Measurements from ENCODE around the gene MCF2L2. TPM values are rescaled to one million over a fixed set of nuclear protein-coding genes. Genes with fewer than 3 reads are reported as not detected.
"Not testable (repeated sequence)": the region's sequence is repeated elsewhere in the genome, so short reads cannot be mapped to it uniquely, and the experiment has no call there.

Gene MCF2L2
- polyA plus RNA-seq, 6 donors from 2014 or later = not detected

DNA sequence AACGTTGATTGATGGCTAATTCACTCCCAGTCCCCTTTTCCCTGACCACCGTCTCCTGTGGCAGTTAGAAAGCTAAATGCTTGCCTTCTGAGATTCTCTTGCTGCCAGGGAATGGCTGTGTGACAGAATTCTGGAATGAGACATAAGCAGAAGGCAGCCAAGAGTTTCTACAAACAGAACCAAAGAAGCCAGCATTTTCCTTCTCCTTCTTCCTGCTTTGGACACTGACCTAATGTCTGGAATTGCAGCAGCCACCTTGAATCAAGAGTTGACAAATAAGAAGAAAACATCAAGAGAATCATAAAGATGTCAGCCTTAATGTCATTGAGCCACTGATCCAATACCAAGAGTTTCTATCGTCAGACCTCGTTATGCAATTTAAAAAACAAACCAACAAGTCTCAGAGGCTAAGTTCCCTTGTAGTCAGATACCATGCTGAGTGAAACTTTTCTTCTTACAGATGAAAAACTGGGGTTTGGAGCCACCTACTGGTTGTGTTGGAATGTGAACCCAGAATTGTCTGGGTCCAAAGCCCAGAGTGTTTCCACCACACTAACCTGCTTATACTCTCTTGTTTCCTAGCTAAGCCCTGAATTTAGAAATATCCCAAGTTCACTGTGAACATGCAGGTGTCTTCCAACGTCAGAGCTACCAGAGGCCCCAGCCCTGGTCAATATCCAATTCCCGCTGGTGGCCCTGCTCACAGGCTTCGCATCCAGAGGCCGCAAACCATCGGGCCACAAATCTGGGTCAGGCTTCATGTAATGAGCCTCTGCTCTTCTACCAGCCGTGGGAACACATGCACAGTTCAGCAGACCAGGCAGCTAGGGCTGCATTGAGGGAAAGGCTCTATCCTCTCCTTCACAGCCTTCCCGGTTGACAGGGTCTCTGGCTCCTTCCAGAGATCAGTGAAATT is 42.5 kb downstream of the MCF2L2 start:
- H3K27me3 Mint-ChIP-seq = peaks cover 24 to 43% (median 30%) of the 10 kb centered on the region in 3 donors
- peak; percentile 58 for DNase-seq
- no peaks in the 10 kb centered on the region for H3K36me3 Mint-ChIP-seq
- no peak overlapping the region for H3K4me3 Mint-ChIP-seq
- ATAC-seq (ENCODE audit: low read depth in 2 of 2) = peak; percentile 65 to 75
- peaks cover 12 to 15% (median 14%) of the 10 kb centered on the region in 3 donors for H3K4me1 Mint-ChIP-seq
- H3K27ac Mint-ChIP-seq = no peak overlapping the region
- no peaks in the 10 kb centered on the region for H3K9me3 Mint-ChIP-seq

DNA sequence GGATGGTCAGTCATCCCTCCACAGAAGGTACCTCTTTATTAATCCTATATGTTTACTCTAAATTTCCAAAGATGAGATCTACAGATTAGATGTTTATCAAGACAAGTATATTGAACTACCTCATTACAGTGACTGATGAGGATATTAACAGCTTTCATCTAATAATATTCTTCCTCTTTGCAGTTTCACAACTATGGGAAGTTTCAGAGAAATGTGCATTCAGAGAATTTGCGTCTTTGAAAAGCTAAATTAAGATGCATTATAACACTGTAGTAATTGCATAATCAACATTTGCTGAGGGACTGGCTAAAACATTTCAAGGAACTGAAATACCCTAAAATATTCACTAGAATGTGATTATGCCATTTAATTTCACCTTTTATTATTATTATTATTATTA is 46.7 kb downstream of the MCF2L2 start:
- Mint-ChIP-seq H3K27ac (peak overlapping the region in 1 of 6 donors; percentile 37), H3K4me3 (peak overlapping the region in 1 of 8 donors; percentile 25), H3K9me3 (no peaks in the 10 kb centered on the region), H3K4me1 (peaks cover 18 to 23% (median 22%) of the 10 kb centered on the region in 3 donors), H3K27me3 (peaks cover 37 to 61% (median 49%) of the 10 kb centered on the region in 3 donors), H3K36me3 (no peaks in the 10 kb centered on the region)
- DNase-seq = no peak
- ATAC-seq (ENCODE audit: low read depth in 2 of 2) = peak; percentile 52 to 65

DNA sequence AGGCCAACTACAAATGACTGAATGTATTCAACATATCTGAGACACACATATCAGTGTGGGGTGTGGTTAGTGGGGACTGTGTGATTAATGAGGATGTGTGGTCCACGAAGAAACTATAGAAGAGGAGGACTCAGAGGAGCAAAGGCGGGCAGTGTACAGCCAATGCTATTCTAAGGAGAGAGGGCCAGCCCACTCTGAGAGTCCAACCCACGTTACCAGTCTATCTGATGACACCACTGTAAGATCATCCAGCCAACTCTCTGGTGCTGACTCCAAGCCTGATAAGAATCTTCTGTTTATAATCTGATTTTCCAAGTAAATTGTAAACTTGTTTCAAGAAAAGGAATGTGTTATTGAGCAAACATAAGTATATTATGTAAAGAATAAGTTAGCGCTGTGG is 47.2 kb downstream of the MCF2L2 start:
- H3K4me3 Mint-ChIP-seq = peak overlapping the region in 1 of 8 donors; percentile 78
- H3K9me3 Mint-ChIP-seq = no peaks in the 10 kb centered on the region
- DNase-seq (no peak), ATAC-seq (ENCODE audit: low read depth in 2 of 2) (no peak)
- H3K4me1 Mint-ChIP-seq = peaks cover 18 to 23% (median 22%) of the 10 kb centered on the region in 3 donors
- H3K27me3 Mint-ChIP-seq = peaks cover 42 to 65% (median 53%) of the 10 kb centered on the region in 3 donors
- no peaks in the 10 kb centered on the region for H3K36me3 Mint-ChIP-seq
- H3K27ac Mint-ChIP-seq = no peak overlapping the region

DNA sequence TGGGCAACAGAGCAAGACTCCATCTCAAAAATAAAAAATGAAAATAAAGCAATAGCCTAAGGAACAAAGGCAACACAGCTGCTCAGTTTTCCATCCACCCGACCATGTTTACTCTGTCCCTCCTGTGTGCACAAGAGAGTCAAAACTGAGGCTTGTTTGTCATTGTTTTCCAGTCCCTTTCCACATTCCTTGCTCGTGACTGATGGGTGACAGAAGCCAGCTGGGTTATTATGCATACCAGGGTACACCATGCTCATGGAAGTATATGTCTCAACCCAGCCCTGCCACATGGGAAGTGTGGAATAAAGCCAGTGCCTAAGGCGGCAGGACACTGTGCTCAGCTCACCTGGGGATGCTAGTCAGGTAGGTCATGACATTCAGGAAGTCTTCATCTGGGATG is 49.5 kb downstream of the MCF2L2 start:
- Mint-ChIP-seq H3K27me3 (peaks cover 44 to 61% (median 55%) of the 10 kb centered on the region in 3 donors), H3K4me1 (peaks cover 15 to 26% (median 17%) of the 10 kb centered on the region in 3 donors), H3K36me3 (no peaks in the 10 kb centered on the region), H3K27ac (no peak overlapping the region), H3K4me3 (no peak overlapping the region), H3K9me3 (no peaks in the 10 kb centered on the region)
- ATAC-seq (ENCODE audit: low read depth in 2 of 2) = no peak
- DNase-seq = no peak

DNA sequence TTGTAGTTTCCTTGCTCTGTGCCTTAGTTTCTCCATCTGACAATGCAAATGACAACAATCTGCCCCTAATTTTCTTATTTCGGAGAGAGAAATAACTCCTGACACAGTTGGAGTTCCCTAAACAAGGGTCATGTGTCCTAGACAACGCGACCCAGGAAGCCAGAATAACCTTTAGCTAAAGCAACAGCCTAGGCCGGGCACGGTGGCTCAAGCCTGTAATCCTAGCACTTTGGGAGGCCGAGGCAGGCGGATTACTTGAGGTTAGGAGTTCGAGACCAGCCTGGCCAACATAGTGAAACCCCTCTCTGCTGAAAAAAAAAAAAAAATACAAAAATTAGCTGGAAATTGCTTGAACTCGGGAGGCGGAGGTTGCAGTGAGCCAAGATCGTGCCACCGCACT is 49.9 kb downstream of the MCF2L2 start:
- no peak overlapping the region for H3K27ac Mint-ChIP-seq
- H3K4me3 Mint-ChIP-seq = no peak overlapping the region
- H3K9me3 Mint-ChIP-seq = no peaks in the 10 kb centered on the region
- peaks cover 15 to 26% (median 17%) of the 10 kb centered on the region in 3 donors for H3K4me1 Mint-ChIP-seq
- H3K36me3 Mint-ChIP-seq = no peaks in the 10 kb centered on the region
- no peak for ATAC-seq (ENCODE audit: low read depth in 2 of 2)
- H3K27me3 Mint-ChIP-seq = peaks cover 44 to 61% (median 55%) of the 10 kb centered on the region in 3 donors
- no peak for DNase-seq

DNA sequence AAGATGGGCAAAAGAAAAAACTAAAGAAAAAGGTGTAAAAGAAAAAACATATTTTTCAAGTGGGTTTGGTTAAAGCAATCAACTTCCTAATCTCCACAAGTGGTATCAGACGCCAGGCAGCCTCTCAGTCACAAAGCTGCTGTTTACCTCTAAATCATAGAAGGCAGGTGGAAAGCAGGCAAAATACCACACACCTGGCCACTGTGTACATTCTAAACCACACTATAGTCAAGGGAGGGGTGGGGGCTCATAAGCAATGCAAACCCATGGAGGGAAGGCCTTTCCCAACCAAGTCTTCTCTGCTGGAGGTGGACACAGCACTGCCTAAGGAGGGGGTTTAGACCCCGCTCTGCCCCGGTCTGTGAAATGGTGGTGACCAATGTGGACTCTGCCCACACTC is 50.4 kb downstream of the MCF2L2 start:
- DNase-seq (no peak), ATAC-seq (ENCODE audit: low read depth in 2 of 2) (no peak)
- Mint-ChIP-seq H3K36me3 (no peaks in the 10 kb centered on the region), H3K27me3 (peaks cover 44 to 60% (median 55%) of the 10 kb centered on the region in 3 donors), H3K4me1 (peaks cover 15 to 26% (median 17%) of the 10 kb centered on the region in 3 donors), H3K9me3 (no peaks in the 10 kb centered on the region), H3K27ac (no peak overlapping the region), H3K4me3 (no peak overlapping the region)

DNA sequence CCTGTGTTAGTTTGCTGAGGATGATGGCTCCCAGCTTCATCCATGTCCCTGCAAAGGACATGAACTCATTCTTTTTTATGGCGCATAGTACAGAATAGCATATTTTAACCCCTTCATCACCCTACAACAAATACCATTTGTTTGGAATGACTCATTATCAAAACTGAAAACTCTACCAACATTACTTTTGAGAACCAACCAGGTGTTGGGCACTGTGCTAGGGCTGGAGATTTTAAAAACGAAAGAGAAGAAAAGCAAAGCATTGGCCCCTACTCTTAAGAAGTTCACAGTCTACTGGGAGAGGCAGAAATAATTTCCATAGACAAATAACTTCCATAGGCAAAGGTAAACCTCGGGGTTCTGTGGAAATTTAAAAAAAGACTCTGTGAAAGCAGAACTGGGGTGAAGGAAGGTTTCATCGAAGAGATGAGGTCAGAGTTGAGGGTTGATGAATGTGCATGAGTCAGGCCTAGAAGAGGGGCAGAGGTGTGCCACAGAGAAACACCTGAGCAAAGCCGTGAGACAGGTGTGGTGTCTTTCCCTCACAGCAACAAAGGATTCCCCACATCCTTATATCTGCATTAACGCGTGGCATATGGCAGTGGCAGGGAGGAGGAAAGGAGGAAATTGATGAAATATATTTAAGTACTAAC is 51.0 kb downstream of the MCF2L2 start:
- peak overlapping the region in 1 of 6 donors; percentile 36 for H3K27ac Mint-ChIP-seq
- peaks cover 44 to 56% (median 56%) of the 10 kb centered on the region in 3 donors for H3K27me3 Mint-ChIP-seq
- no peak overlapping the region for H3K4me3 Mint-ChIP-seq
- H3K4me1 Mint-ChIP-seq = peaks cover 15 to 26% (median 17%) of the 10 kb centered on the region in 3 donors
- no peaks in the 10 kb centered on the region for H3K9me3 Mint-ChIP-seq
- no peaks in the 10 kb centered on the region for H3K36me3 Mint-ChIP-seq
- no peak for DNase-seq
- ATAC-seq (ENCODE audit: low read depth in 2 of 2) = no peak

DNA sequence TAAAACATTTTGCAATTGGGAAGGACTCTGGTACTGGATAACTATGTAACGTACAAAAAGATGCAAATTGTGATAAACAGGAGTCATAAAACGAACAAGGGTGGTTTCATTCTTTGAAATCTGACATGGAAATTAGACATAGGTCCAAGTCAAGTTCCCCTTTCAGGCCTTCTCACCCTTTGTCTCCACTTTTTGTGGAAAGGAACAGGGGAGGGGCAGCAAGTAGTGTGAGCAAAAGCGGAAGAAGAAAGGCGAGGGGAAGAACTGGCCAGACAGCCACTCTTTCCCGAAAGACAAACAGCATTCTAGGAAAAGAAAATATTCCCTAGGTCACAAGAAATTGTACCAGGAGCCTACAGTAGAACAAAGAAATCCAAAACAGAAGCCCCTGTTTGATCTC is 52.6 kb downstream of the MCF2L2 start:
- no peak for DNase-seq
- peak in 1 of 2 donors; percentile 33 for ATAC-seq (ENCODE audit: low read depth in 2 of 2)
- Mint-ChIP-seq H3K4me3 (no peak overlapping the region), H3K27ac (no peak overlapping the region), H3K36me3 (no peaks in the 10 kb centered on the region), H3K9me3 (no peaks in the 10 kb centered on the region), H3K27me3 (peaks cover 44 to 65% (median 45%) of the 10 kb centered on the region in 3 donors), H3K4me1 (peaks cover 2 to 10% (median 8%) of the 10 kb centered on the region in 3 donors)

DNA sequence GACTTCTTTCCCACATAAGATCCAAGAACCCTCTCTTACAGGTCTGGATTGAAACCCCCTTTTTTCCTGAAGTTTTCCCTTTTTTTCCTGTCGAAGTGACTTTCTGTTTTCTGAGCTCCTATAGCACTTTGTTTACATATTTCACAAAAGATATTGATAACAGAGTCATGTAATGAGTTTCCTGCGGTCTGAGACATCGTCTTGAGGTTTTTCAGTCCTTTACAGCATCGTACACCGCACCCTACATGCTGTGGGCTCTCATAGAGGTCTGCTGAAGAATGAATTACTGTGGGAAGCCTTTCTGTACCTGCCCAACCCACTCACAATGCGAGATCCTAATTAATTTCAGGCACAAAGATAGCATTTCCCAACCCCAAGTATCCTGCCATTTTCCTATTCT is 53.1 kb downstream of the MCF2L2 start:
- no peaks in the 10 kb centered on the region for H3K36me3 Mint-ChIP-seq
- DNase-seq (no peak), ATAC-seq (ENCODE audit: low read depth in 2 of 2) (no peak)
- no peak overlapping the region for H3K27ac Mint-ChIP-seq
- H3K27me3 Mint-ChIP-seq = peaks cover 44 to 65% (median 46%) of the 10 kb centered on the region in 3 donors
- H3K4me1 Mint-ChIP-seq = peaks cover 0 to 7% (median 3%) of the 10 kb centered on the region in 3 donors
- H3K9me3 Mint-ChIP-seq = no peaks in the 10 kb centered on the region
- H3K4me3 Mint-ChIP-seq = no peak overlapping the region

DNA sequence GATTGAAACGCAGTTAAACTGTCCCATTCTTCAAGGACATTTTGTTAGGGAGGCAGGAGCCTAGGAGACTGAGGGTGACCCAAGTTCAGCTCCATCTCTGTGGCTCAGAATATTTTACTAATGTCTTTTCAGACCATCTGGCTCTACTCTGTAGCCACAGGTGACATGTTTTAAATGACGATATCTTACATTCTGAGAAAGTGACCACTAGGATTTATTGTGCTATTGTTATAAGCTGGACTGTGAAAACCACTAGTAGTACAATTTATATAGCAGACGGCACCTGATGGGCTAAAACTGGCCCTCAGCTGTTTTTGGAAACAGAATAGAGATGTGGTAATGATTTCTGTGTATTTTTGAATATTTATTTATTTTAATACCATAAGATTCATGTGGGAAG is 55.5 kb downstream of the MCF2L2 start:
- Mint-ChIP-seq H3K9me3 (no peaks in the 10 kb centered on the region), H3K36me3 (no peaks in the 10 kb centered on the region), H3K4me1 (peaks cover 0 to 3% (median 0%) of the 10 kb centered on the region in 3 donors), H3K27ac (no peak overlapping the region), H3K4me3 (no peak overlapping the region), H3K27me3 (peaks cover 43 to 51% (median 49%) of the 10 kb centered on the region in 3 donors)
- ATAC-seq (ENCODE audit: low read depth in 2 of 2) = no peak
- DNase-seq = no peak

DNA sequence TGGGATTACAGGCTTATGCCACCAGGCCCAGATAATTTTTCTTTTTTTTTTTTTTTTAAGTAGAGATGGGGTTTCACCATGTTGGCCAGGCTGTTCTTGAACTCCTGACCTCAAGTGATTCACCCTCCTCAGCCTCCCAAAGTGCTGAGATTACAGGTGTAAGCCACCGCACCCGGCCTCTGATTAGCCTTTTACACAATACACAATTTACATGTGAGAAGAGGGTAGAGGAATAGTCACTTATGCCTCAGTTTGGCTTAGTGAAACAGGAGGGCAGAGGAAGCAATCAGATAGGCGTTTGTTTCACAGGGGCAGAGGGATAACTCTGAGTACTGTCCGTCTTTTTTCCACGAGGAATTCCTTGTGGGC is 56.8 kb downstream of the MCF2L2 start:
- not testable (repeated sequence) for H3K27ac Mint-ChIP-seq; H3K4me3 Mint-ChIP-seq; DNase-seq; ATAC-seq (ENCODE audit: low read depth in 2 of 2); H3K9me3 Mint-ChIP-seq; H3K36me3 Mint-ChIP-seq
- Mint-ChIP-seq H3K27me3 (peaks cover 29 to 39% (median 37%) of the 10 kb centered on the region in 3 donors), H3K4me1 (peaks cover 0 to 11% (median 2%) of the 10 kb centered on the region in 3 donors)

DNA sequence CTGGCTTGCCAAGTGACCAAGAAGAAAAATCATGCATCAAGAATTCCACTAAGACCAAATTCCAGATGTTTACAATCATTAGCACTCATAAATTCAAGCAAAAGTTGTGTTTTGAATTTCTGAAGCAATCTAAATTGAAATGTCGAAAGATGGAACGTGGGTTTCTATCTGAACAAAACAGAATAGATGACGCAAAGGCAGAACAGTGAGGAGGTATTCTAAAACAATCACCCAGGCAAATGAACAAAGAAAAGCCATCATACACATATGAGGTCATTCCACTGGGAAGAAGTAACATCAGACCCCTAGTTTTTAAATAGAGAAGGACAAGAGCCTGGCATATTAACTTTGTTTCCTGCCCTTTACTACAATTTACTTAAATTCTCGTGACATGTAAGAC is 58.0 kb downstream of the MCF2L2 start:
- peaks cover 0 to 20% (median 7%) of the 10 kb centered on the region in 3 donors for H3K4me1 Mint-ChIP-seq
- no peak for DNase-seq
- H3K27ac Mint-ChIP-seq = no peak overlapping the region
- H3K9me3 Mint-ChIP-seq = peaks cover 0 to 3% (median 0%) of the 10 kb centered on the region in 7 donors
- H3K36me3 Mint-ChIP-seq = no peaks in the 10 kb centered on the region
- ATAC-seq (ENCODE audit: low read depth in 2 of 2) = no peak
- H3K4me3 Mint-ChIP-seq = no peak overlapping the region
- peaks cover 18 to 28% (median 25%) of the 10 kb centered on the region in 3 donors for H3K27me3 Mint-ChIP-seq

DNA sequence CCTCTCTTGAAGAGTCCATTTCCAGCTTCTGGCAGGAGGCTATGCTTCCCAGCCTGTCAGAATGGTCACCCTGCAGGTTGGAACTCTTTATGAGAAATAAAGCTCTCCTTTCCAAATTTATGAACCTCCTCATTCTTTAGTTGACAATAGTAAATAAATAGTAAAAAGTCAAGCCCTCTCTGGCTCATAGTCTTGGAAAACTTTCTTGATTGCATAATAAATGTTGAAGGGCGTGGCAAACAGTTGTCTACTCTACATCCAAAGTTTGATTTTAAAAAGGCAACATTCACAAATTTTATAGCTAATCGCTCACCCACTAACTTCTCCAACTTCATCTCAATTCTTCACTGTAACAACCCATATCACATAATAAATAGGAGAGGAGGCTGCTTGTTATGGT is 58.8 kb downstream of the MCF2L2 start:
- Mint-ChIP-seq H3K4me1 (peaks cover 0 to 20% (median 7%) of the 10 kb centered on the region in 3 donors), H3K9me3 (peaks cover 0 to 8% (median 0%) of the 10 kb centered on the region in 7 donors)

More for the DNA sequence above, 58.8 kb downstream of the MCF2L2 start:
- ATAC-seq (ENCODE audit: low read depth in 2 of 2) = no peak
- no peak overlapping the region for H3K27ac Mint-ChIP-seq
- no peak for DNase-seq
- no peak overlapping the region for H3K4me3 Mint-ChIP-seq
- no peaks in the 10 kb centered on the region for H3K36me3 Mint-ChIP-seq
- H3K27me3 Mint-ChIP-seq = peaks cover 11 to 22% (median 21%) of the 10 kb centered on the region in 3 donors
